ENCODE data around the gene FOXR2.

FOXR2 gene, protein sequence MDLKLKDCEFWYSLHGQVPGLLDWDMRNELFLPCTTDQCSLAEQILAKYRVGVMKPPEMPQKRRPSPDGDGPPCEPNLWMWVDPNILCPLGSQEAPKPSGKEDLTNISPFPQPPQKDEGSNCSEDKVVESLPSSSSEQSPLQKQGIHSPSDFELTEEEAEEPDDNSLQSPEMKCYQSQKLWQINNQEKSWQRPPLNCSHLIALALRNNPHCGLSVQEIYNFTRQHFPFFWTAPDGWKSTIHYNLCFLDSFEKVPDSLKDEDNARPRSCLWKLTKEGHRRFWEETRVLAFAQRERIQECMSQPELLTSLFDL

DNA sequence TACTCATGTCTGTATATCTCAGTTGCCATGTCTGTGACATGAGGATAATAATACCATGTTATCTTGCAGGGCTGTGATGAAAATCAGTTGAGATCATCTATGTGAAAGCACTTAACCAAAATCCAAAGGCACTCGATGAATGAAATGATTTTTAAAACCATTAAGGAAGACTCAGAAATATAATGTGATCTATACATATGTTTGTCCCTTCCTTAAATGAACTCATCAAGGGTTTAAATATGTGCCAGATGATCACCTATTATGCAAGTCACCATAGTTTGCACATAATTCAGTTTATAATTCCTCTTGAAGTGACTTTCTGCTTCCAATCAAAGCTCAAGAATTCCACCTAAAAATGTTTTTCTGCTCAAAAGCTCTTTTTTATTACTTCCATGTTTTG is at the start of gene FOXR2:
FOXR2 (plus strand) TSS at position 301 of the 400 bp plus-strand sequence. CDS start 312 bp downstream, outside the sequence.
- DNase-seq: no peak

DNA sequence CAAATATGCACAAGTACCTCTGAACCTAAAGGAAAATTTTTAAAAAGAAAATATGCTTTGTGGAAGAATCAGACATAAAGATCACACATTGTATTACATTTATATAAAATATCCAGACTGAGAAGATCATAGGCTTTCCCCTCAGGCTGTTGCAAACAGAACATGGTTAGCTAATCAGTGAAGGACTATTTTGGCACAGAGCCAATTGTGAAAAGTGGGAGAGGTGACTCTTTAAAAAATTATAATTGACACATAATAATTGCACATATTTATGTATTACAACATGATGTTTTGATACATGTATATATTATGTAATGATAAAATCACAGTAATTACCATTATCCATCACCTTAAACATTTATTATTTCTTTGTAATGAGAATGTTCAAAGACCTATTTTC is 44.1 kb upstream of the FOXR2 start:
- no peak for DNase-seq

DNA sequence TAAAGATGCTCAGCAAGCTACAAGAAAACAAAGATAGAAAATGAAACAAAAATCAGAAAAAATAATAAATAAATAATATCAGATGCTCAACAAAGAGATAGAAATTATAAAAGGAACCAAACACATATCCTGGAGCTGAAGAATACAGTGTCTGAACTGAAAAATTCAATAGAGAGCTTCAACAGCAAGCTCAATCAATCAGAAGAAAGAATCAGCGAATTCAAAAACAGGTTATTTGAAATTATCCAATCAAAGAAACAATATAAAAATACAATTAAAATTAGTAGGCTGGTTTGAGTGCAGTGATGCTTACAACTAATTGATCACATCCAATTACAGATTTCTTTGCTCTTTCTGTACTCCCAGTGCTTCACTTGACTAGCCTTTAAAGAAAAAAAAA is 40.8 kb upstream of the FOXR2 start:
- DNase-seq: no peak

DNA sequence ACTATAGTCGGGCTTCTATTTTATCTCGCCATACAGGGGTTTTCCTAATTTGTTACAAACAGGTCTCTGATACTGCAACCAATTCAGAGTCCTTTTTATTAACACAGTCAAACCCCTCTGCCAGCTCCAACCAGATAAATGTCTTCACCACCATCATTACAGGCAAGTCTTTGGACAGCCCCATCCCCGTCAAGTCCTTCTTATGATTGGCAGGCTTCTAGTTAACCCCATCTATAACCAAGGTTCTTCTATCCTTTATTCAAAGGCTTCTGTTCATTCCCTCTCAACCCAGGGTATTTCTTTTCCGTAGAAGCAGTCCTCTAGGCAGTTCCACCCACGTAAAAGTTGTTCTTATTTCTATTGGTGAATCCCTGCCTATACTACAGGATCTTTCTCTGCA is 29.9 kb upstream of the FOXR2 start:
- no peak for DNase-seq

DNA sequence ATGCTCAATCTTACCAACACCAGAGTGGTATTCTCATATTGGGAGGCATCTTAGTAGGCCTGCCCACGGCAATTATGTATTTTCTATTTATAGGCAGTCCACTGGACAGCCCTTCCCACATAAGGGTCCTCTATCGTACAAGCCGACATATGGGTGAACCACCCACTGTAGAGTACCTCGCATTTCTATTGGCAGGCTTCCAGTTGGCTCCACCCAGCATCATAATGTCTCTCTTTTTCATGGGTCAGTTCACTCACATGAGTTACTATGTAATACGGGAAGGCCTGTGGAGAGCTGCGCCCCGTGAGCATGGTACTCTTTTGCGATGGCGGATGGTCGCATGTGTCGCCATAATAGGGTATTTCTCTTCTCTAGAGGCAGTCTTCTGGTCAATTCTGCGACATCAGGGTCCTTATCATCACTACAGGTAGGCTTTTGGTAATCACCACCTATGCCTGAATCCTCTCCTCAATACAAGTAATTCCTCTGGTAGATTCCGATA is 29.4 kb upstream of the FOXR2 start:
- DNase-seq: no peak

DNA sequence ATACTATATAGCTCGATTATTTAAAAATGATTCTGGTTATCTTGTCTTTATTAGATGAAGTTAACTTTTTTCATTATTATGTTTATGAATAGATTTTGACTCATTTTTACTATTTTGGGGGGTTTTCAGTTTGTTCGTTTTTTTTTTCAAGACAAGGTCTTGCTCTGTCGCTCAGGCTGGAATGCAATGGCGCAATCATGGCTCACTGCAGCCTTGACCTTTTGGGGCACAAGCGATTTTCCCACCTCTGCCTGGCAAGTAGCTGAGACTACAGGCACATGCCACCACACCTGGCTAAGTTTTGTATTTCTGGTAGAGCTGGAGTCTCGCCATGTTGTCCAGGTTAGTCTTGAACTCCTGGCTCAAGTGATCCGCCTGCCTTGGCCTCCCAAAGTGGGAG is 24.9 kb upstream of the FOXR2 start:
- no peak for DNase-seq

DNA sequence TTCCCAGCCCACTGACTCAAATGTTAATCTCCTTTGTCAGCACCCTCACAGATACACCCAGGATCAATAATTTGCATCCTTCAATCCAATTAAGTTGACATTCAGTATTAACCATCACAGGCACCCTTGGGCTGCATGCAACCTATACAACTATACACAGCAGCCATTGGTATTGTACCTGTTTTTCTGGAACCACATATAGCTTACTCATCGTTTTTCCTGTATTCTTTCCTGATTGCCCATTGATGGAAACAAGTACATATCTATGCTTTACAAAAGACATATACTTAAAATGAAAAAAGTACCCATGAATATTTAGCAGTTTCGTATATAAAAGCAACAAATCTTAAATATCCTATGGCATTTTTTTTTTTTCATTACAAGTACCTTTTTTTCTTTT is 3.7 kb upstream of the FOXR2 start:
- DNase-seq: no peak

DNA sequence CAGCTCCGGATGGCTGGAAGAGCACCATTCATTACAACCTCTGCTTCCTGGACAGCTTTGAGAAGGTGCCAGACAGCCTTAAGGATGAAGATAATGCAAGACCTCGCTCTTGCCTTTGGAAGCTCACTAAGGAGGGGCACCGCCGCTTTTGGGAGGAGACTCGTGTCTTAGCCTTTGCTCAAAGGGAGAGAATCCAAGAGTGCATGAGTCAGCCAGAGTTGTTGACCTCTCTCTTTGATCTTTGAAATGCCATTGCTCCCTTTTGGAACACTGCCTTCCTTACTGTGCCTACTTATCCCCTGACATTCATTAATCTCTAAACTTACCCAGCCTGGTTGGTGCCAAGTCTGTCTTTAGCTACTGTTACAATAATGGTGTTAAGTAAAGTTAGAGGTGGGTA is 1.2 kb downstream of the FOXR2 start:
- DNase-seq: no peak

DNA sequence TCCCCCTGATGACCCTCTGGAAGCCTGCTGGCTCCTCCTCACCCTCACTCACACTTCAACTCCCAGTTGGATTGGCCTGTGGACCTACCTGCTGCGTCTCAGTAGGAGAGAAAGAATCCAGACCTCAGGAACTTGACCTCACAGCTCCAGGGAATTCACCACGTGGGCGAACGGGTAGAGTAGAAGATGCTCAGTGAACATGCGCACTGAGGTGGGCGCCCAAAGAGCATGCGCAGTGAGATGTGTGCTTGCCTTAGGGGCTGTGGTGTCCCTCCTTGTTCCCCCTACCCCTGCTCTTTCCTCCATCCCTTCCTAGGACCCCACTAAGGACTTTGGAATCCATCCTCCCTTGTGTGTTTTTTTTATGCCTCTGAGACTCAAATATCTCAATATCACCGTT is 12.9 kb downstream of the FOXR2 start:
- DNase-seq: no peak

DNA sequence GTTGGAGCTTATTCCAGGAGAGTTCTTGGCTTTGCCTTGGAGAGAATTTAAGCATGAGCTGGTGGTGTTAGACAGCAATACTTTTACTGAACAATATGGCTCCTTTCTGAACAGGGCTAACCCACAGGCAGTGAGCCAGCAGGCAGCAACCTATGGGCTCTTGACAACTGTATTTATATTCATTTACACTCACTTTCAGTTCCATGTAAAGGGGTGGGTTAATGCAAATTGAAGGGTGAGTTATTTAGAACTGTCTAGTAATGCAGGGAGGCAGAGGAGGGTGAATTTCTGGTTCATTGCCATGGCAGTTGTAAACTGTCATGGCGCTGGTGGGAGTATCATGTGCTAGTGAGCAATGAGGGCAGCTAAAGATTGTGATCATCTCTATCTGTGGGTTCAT is 15.7 kb downstream of the FOXR2 start:
- no peak for DNase-seq

DNA sequence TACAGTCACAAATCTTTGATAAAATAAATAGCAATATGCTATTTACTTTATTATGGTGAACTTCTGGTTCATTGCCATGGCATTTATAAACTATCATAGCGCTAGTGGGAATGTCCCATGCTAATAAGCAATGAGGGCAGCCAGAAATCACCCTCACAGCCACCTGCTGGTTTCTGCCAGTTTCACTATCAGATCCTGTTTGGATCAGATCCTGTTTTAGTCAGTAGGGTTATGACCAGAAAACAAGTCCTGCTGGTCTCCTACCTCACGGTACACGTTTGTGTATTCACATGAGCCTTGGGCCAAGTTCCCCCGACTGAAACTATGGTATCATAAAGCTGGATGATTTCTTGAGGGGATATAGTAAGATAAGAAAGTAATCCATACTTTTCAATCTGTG is 17.7 kb downstream of the FOXR2 start:
- no peak for DNase-seq

DNA sequence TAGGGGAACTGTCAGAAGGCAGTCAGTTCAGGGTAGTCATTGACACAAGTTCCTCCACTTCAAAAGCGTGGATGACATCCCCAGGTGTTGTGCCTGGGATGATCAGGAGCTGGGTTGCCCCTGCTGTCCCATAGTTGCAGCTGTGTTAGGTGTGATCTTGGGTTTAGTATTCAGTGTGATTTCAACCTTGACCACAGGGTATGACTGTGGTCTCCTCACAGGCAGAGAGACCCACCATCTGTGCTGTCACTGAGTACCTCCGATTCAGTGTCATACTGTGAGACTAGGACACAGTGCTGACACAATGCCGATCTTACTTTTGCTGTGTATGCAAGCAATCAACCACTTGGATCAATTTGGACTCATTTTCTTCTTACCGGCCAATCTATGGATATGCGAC is 25.2 kb downstream of the FOXR2 start:
- no peak for DNase-seq

DNA sequence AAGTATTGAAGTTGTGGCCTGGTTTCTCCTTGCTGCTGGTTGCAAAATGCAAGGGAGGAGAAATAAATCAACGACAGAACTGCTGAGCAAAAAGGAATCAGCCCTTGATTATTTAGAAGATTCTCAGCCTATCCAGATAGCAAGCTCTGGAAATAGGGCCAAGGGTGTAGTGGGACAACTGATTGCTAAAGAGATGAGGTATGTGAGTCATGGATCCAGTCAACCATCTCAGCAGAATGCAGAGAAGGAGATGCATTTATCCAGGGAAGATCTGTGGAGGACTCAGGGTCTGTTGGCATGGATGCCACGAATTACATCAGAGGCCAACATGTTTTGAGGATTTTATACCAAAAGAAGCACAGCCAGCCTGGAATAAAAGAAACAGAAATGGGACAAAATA is 36.7 kb downstream of the FOXR2 start:
- no peak for DNase-seq

DNA sequence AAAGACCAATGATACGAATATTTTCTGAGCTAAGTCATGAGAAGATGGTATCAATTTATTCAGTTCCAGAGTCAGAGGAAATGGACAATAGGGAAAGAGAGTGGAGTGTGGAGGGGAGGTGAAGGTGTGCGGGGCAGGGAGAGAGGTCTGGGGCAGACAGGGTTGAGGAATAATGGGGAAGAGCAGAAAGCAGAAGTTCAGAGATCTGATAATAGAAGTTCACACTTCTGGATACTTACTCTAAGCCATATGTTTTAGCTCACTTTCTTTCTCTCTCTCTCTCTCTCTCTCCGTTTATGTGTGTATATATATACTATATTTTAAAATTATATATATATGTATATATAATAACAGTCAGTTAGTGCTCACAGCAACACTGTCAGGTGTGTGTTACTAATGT is 40.4 kb downstream of the FOXR2 start:
- no peak for DNase-seq

DNA sequence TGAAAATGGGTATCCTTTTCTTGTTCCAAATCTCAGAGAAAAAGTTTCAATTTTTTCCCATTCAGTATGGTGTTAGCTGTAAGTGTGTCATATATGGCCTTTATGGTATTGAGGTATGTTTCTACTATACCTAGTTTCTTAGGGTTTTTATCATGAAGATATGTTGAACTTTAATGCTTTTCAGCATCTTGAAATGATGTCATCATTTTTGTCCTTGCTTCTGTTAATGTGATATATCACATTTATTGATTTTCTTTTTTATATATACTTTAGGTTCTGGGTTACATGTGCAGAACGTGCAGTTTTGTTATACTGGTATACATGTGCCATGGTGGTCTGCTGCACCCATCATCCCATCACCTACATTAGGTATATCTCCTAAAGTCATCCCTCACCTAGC is 44.9 kb downstream of the FOXR2 start:
- no peak for DNase-seq

All from NCI-H69 (cell line).